ENCODE results near the gene XXYLT1. TPM values are rescaled to one million over a fixed set of nuclear protein-coding genes. Genes with fewer than 3 reads are reported as not detected.

Gene XXYLT1
- total and polyA plus RNA-seq, 2 of the 4 experiments (the other 2 are of a cell fraction), result 14.7 to 18.1 TPM

- no peak overlapping the region for H2BK20ac ChIP-seq (ENCODE audit: low read depth, low read length)
Measured at GRCh38 chr3:195214381-195214780, 56.6 kb downstream of the XXYLT1 start.

More at GRCh38 chr3:195214381-195214780, 56.6 kb downstream of the XXYLT1 start:
- no peak overlapping the region for H3K18ac ChIP-seq (ENCODE audit: low read depth, low read length)
- H2AFZ ChIP-seq (replicated peaks; ENCODE audit: low read length, poor library complexity), result no peak overlapping the region
- H3K27ac ChIP-seq (ENCODE audit: insufficient read depth, low read length), result no peak overlapping the region
- no peak overlapping the region for H2BK15ac ChIP-seq (ENCODE audit: low read depth, low read length)
- no peak overlapping the region for H4K5ac ChIP-seq (ENCODE audit: low read depth, low read length)
- no peak overlapping the region for H3K4me3 ChIP-seq (ENCODE audit: insufficient read depth, low read depth, low read length)
- peaks cover 19 to 25% of the 10 kb centered on the region in 2 experiments for H3K79me1 ChIP-seq (ENCODE audit: low read depth in 1 of 2, low read length in 2 of 2)
- dilution Hi-C loops (cut with HindIII; ENCODE audit: low sequenced_read_pairs, unreplicated experiment) (no loop called here), in situ Hi-C loops (cut with MboI; ENCODE audit: low sequenced_read_pairs) (no loop called here), intact Hi-C loops (cut with micrococcal nuclease) (no loop called here)
- H3K4me1 ChIP-seq (ENCODE audit: control insufficient read depth, insufficient read depth, low read length), result peaks cover 17% of the 10 kb centered on the region
- POLR2A ChIA-PET (ENCODE audit: unreplicated experiment), result no interaction called here
- WGBS, 2 experiments (ENCODE audit: extremely low coverage in 2 of 2, insufficient read length in 1 of 2), result no CpG with 5 or more reads among the region's 8 CpGs
- no peaks in the 10 kb centered on the region for H3K36me3 ChIP-seq (ENCODE audit: control insufficient read depth, insufficient read depth, low read length)
- no peak for ATAC-seq (ENCODE audit: low read depth)
- no peak overlapping the region for H4K8ac ChIP-seq (ENCODE audit: low read depth in 2 of 2, low read length in 2 of 2)
- H2AK5ac ChIP-seq (ENCODE audit: low read depth, low read length), result no peak overlapping the region
- no peak overlapping the region for H2BK5ac ChIP-seq (ENCODE audit: low read depth, low read length, poor library complexity, severe bottlenecking)
- no TSS peak for BruUV-seq (replicated peaks)
- no peak overlapping the region for H2AK9ac ChIP-seq (replicated peaks; ENCODE audit: low read depth, low read length, poor library complexity)
- CTCF ChIA-PET, result no interaction called here
- H2BK120ac ChIP-seq (ENCODE audit: low read depth, low read length), result no peak overlapping the region
- peaks cover 6% of the 10 kb centered on the region; the same call in 1 of the 2 replicates for H3K9me1 ChIP-seq (ENCODE audit: insufficient read depth, low read length)
- no peak overlapping the region for H3K14ac ChIP-seq (replicated peaks; ENCODE audit: low read depth, low read length)
- no peak for DNase-seq
- no peaks in the 10 kb centered on the region for H4K20me1 ChIP-seq (ENCODE audit: insufficient read depth, low read length)
- H4K91ac ChIP-seq (ENCODE audit: insufficient read depth, low read depth, low read length), result no peak overlapping the region
- no peak overlapping the region for H3K4me2 ChIP-seq (ENCODE audit: low read depth, low read length)
- H3K4ac ChIP-seq (ENCODE audit: low read depth, low read length), result no peak overlapping the region
- TF ChIP-seq CHD1 (IDR thresholded peaks at IDR 0.05; ENCODE audit: low read depth, low read length), result no peak
- no peak for TF ChIP-seq MAFK (IDR thresholded peaks at IDR 0.05; ENCODE audit: low read depth, low read length)
- no peak for TF ChIP-seq CTCF (conservative IDR thresholded peaks at IDR 0.05; ENCODE audit: low read depth, low read length)
- no peak for TF ChIP-seq POLR2A (IDR thresholded peaks at IDR 0.05; ENCODE audit: low read depth, low read length)
- no peak for TF ChIP-seq NFE2L2 (IDR thresholded peaks at IDR 0.05; ENCODE audit: low read depth, low read length)
- no peak for TF ChIP-seq RFX5 (IDR thresholded peaks at IDR 0.05; ENCODE audit: low read depth, low read length)
- no peak for TF ChIP-seq ELK1 (IDR thresholded peaks at IDR 0.05; ENCODE audit: borderline replicate concordance, low read depth, low read length)
- TF ChIP-seq USF2 (IDR thresholded peaks at IDR 0.05; ENCODE audit: low read depth, low read length), result no peak
- TF ChIP-seq SMC3 (IDR thresholded peaks at IDR 0.05; ENCODE audit: low read depth, low read length), result no peak
- no peak for TF ChIP-seq MAZ (IDR thresholded peaks at IDR 0.05; ENCODE audit: borderline replicate concordance, low read depth, low read length)
- no peak for TF ChIP-seq RAD21 (IDR thresholded peaks at IDR 0.05; ENCODE audit: low read length)
- no peak for TF ChIP-seq MXI1 (IDR thresholded peaks at IDR 0.05; ENCODE audit: borderline replicate concordance, low read depth, low read length)
- TF ChIP-seq FOS (IDR thresholded peaks at IDR 0.05; ENCODE audit: low read depth, low read length), result no peak
- no peak for TF ChIP-seq BHLHE40 (IDR thresholded peaks at IDR 0.05; ENCODE audit: low read depth, low read length)
- no peak for TF ChIP-seq CEBPB (IDR thresholded peaks at IDR 0.05; ENCODE audit: low read depth, low read length)
- no peak for TF ChIP-seq RCOR1 (IDR thresholded peaks at IDR 0.05; ENCODE audit: insufficient replicate concordance, low read length)
- no peaks in the 10 kb centered on the region for H3K9me3 ChIP-seq (ENCODE audit: control insufficient read depth, insufficient read depth, low read length)
- H3K27me3 ChIP-seq (ENCODE audit: control insufficient read depth, insufficient read depth, low read length), result no peaks in the 10 kb centered on the region
- no peak overlapping the region for H3K9ac ChIP-seq (ENCODE audit: low read depth, low read length)
- H3K56ac ChIP-seq (ENCODE audit: extremely low read depth, insufficient read depth, low read length), result no peak overlapping the region
- no peak overlapping the region for H3K23ac ChIP-seq (ENCODE audit: low read depth, low read length)

Data from IMR-90 (cell line).